HEK293 (cell line): Measurements from ENCODE around the gene PPOX.
A peak's percentile ranks its signal among the peaks of the same experiment; 100 is the strongest.

Source experiments
- CTCF ChIA-PET: fragments of 350-600 bp; formaldehyde crosslinking; extraction: SDS; loops from one replicate; lab custom pipeline; 2021; ENCODE audit warnings: antibody characterized with exemption; lab: Yijun Ruan, JAX
- POLR2A ChIA-PET: fragments of 300-600 bp; formaldehyde crosslinking; extraction: SDS; loops from one replicate; lab custom pipeline; 2020; ENCODE audit warnings: antibody characterized with exemption, inconsistent platforms; lab: Yijun Ruan, JAX
- H3K27ac ChIP-seq: fragments of 200-500 bp; sonication (Bioruptor generic); 2 replicates; pipeline ENCODE4 v1.5.1; 2014; ENCODE audit warnings: low read depth, low read length, control low read depth, inconsistent platforms; ENCODE audit errors: extremely low read depth
- H3K36me3 ChIP-seq, 2 experiments: fragments of 200-500 bp in 1 of 2; sonication (Bioruptor generic) in 1 of 2; 1 replicate in 1 of 2; 2 replicates in 1 of 2; pipeline ENCODE4 v1.5.1; 2014 to 2017; ENCODE audit warnings: inconsistent platforms in 2 of 2, low read length in 2 of 2; ENCODE audit not compliant: control insufficient read depth in 2 of 2, insufficient read depth in 1 of 2
- H3K4me1 ChIP-seq: fragments of 200-500 bp; sonication (Bioruptor generic); 2 replicates; pipeline ENCODE4 v1.5.1; 2014; ENCODE audit warnings: mild to moderate bottlenecking, low read length, inconsistent platforms; ENCODE audit not compliant: control insufficient read depth, insufficient read depth
- H3K4me3 ChIP-seq: 2 replicates; pipeline ENCODE4 v1.5.1; 2011; ENCODE audit warnings: low read depth, mild to moderate bottlenecking, control low read depth, low read length, moderate library complexity
- H3K9me3 ChIP-seq: fragments of 200-500 bp; sonication (Bioruptor generic); 2 replicates; pipeline ENCODE4 v1.5.1; 2014; ENCODE audit warnings: low read depth, low read length, inconsistent platforms; ENCODE audit not compliant: control insufficient read depth, insufficient read depth
- CTCF ChIP-seq: fragments of 450-650 bp; formaldehyde crosslinking; IDR thresholded peaks from 2 replicates; pipeline ENCODE4 v1.5.1; 2016; ENCODE audit warnings: missing biosample characterization, missing genetic modification characterization
- KLF16 ChIP-seq: fragments of 450-650 bp; formaldehyde crosslinking; IDR thresholded peaks from 2 replicates; pipeline ENCODE4 v1.5.1; 2017; ENCODE audit warnings: missing biosample characterization, missing genetic modification characterization
- SP3 ChIP-seq: fragments of 450-650 bp; formaldehyde crosslinking; IDR thresholded peaks from 2 replicates; pipeline ENCODE4 v1.5.1; 2016; ENCODE audit warnings: missing biosample characterization, missing genetic modification characterization
- WT1 ChIP-seq: fragments of 450-650 bp; formaldehyde crosslinking; IDR thresholded peaks from 2 replicates; pipeline ENCODE4 v1.5.1; 2016; ENCODE audit warnings: missing biosample characterization, missing genetic modification characterization
- ZBTB17 ChIP-seq: fragments of 450-650 bp; formaldehyde crosslinking; IDR thresholded peaks from 2 replicates; pipeline ENCODE4 v1.5.1; 2016; ENCODE audit warnings: missing biosample characterization, missing genetic modification characterization
- ZBTB7A ChIP-seq: fragments of 450-650 bp; formaldehyde crosslinking; IDR thresholded peaks from 2 replicates; pipeline ENCODE4 v1.5.1; 2016; ENCODE audit warnings: low read depth, missing biosample characterization, missing genetic modification characterization
- ZEB2 ChIP-seq: fragments of 450-650 bp; formaldehyde crosslinking; IDR thresholded peaks from 2 replicates; pipeline ENCODE4 v1.5.1; 2016; ENCODE audit warnings: missing biosample characterization, missing genetic modification characterization
- ZNF121 ChIP-seq: fragments of 450-650 bp; formaldehyde crosslinking; IDR thresholded peaks from 2 replicates; pipeline ENCODE4 v1.5.1; 2016; ENCODE audit warnings: missing biosample characterization, missing genetic modification characterization
- ZNF148 ChIP-seq: fragments of 450-650 bp; formaldehyde crosslinking; IDR thresholded peaks from 2 replicates; pipeline ENCODE4 v1.5.0; 2017; ENCODE audit warnings: missing biosample characterization, missing genetic modification characterization, borderline replicate concordance
- ZNF292 ChIP-seq: fragments of 450-650 bp; formaldehyde crosslinking; IDR thresholded peaks from 2 replicates; pipeline ENCODE4 v1.5.1; 2016; ENCODE audit warnings: low read depth, missing biosample characterization, missing genetic modification characterization, borderline replicate concordance
- ZNF391 ChIP-seq: fragments of 450-650 bp; formaldehyde crosslinking; IDR thresholded peaks from 2 replicates; pipeline ENCODE4 v1.5.1; 2016; ENCODE audit warnings: low read depth, missing biosample characterization, missing genetic modification characterization, borderline replicate concordance
- ZNF529 ChIP-seq: fragments of 450-650 bp; formaldehyde crosslinking; IDR thresholded peaks from 2 replicates; pipeline ENCODE4 v1.5.1; 2017; ENCODE audit warnings: missing genetic modification characterization, missing biosample characterization; ENCODE audit not compliant: insufficient replicate concordance
- ZNF555 ChIP-seq: fragments of 450-650 bp; formaldehyde crosslinking; conservative IDR thresholded peaks from 2 replicates; pipeline ENCODE4 v1.5.1; 2017; ENCODE audit warnings: missing biosample characterization, mild to moderate bottlenecking, missing genetic modification characterization, inconsistent platforms
- ZNF654 ChIP-seq: fragments of 450-650 bp; formaldehyde crosslinking; IDR thresholded peaks from 2 replicates; pipeline ENCODE4 v1.5.1; 2016; ENCODE audit warnings: low read depth, missing biosample characterization, missing genetic modification characterization
- ZNF704 ChIP-seq: fragments of 450-650 bp; formaldehyde crosslinking; IDR thresholded peaks from 2 replicates; pipeline ENCODE4 v1.5.1; 2016; ENCODE audit warnings: missing biosample characterization, missing genetic modification characterization

PPOX gene

GRCh38 chr1:161177936-161178244 lies 11.7 kb downstream of the PPOX start:
- ChIA-PET CTCF (interaction anchor here (0.8 to 2.9 kb wide), 4 partner anchors 11 to 204 kb away, joined by 3 to 23 read pairs (median 4); partner anchors contain the start of gene PPOX), POLR2A (interaction anchor here (1.3 to 3.3 kb wide), 5 partner anchors 12 to 48 kb away, joined by 4 to 39 read pairs (median 9); partner anchors contain the start of genes NDUFS2, PPOX and TOMM40L)
- H3K9me3 ChIP-seq: no peaks in the 10 kb centered on the region
- TF ChIP-seq ZBTB17 (0 out of 2 replicates have a peak, but pooled peaks have one; percentile 6), ZNF121 (tag by site-specific recombination) (no peak), ZNF391 (tag by site-specific recombination) (0 out of 2 replicates have a peak, but pooled peaks have one; percentile 8)
- peaks cover 7 to 32% of the 10 kb centered on the region in 2 experiments; a peak in 2 of 3 replicates for H3K36me3 ChIP-seq
- no peak overlapping the region for H3K4me3 ChIP-seq
- no peak overlapping the region for H3K27ac ChIP-seq
- H3K4me1 ChIP-seq: no peaks in the 10 kb centered on the region

GRCh38 chr1:161179698-161180097 lies 13.5 kb downstream of the PPOX start:
- ChIA-PET CTCF (interaction anchor here (0.8 to 4.4 kb wide), 5 partner anchors 8 to 213 kb away, joined by 3 to 39 read pairs (median 5); no protein-coding TSS in a partner anchor), POLR2A (no interaction called here)
- TF ChIP-seq ZBTB7A (tag by site-specific recombination): no peak
- H3K9me3 ChIP-seq: no peaks in the 10 kb centered on the region
- no peaks in the 10 kb centered on the region for H3K4me1 ChIP-seq
- H3K27ac ChIP-seq: no peak overlapping the region
- H3K36me3 ChIP-seq: peaks cover 0 to 14% of the 10 kb centered on the region in 2 experiments; a peak in 1 of 3 replicates
- no peak overlapping the region for H3K4me3 ChIP-seq

GRCh38 chr1:161180639-161181038 lies 14.4 kb downstream of the PPOX start:
- Histone ChIP-seq H3K4me3 (no peak overlapping the region), H3K4me1 (no peaks in the 10 kb centered on the region), H3K36me3 (peaks cover 0 to 5% of the 10 kb centered on the region in 2 experiments; a peak in 1 of 3 replicates), H3K27ac (no peak overlapping the region), H3K9me3 (no peaks in the 10 kb centered on the region)
- CTCF ChIA-PET: interaction anchor here (0.9 to 4.4 kb wide), 4 partner anchors 9 to 201 kb away, joined by 3 to 39 read pairs (median 5); no protein-coding TSS in a partner anchor
- POLR2A ChIA-PET: no interaction called here
- TF ChIP-seq CTCF (tag by site-specific recombination) (0 out of 2 replicates have a peak, but pooled peaks have one; percentile 45), ZNF654 (tag by site-specific recombination) (peak; percentile 25), KLF16 (tag by site-specific recombination) (no peak), ZNF555 (tag by site-specific recombination) (no peak)

GRCh38 chr1:161182214-161182613 lies 16.0 kb downstream of the PPOX start:
- Histone ChIP-seq H3K9me3 (no peaks in the 10 kb centered on the region), H3K36me3 (no peaks in the 10 kb centered on the region), H3K27ac (no peak overlapping the region), H3K4me3 (no peak overlapping the region), H3K4me1 (no peaks in the 10 kb centered on the region)
- ChIA-PET POLR2A (interaction anchor here (0.7 kb wide), 1 partner anchor 20 kb away, joined by 5 read pairs; the partner anchor contains the start of gene NDUFS2), CTCF (interaction anchor here (0.7 to 4.4 kb wide), 7 partner anchors 11 to 940 kb away, joined by 3 to 39 read pairs (median 5); partner anchors contain the start of genes ADAMTS4 and TOMM40L)
- no peak for TF ChIP-seq ZNF529 (tag by site-specific recombination)
- TF ChIP-seq SP3 (tag by site-specific recombination): no peak
- TF ChIP-seq ZEB2: no peak
- no peak for TF ChIP-seq ZNF148 (tag by site-specific recombination)
- no peak for TF ChIP-seq ZNF292 (tag by site-specific recombination)
- no peak for TF ChIP-seq ZNF704
- no peak for TF ChIP-seq WT1
